Measurements from ENCODE around the gene DNAJC16. TPM values are rescaled to one million over a fixed set of nuclear protein-coding genes. Genes with fewer than 3 reads are reported as not detected.

Gene DNAJC16
- total and polyA plus RNA-seq, 2 of the 13 experiments (the other 11 are each of a cell fraction or from before 2014, with no cell fraction given) = 11.4 to 15.4 TPM

DNA sequence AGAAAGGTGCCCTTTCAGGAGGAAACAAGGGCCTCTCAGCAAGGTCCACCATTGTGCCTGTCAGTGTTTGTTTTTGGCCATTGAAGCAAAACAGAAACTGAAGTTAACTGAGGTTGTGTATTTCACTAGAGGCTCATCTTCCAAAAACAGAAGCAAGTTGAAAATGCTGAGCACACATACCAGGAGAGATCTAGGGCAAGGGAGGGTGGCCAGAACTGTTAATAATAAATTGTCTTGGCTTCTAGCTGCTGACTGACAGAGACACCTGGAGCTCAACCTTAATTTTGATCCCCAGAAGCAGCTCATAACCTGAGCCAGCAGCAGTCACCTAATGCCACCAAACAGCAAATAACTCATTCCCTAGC lies 53.0 kb downstream of the DNAJC16 start:
- H3K36me3 ChIP-seq (replicated peaks in 1 of 2; ENCODE audit: control insufficient read depth in 1 of 2, insufficient read depth in 2 of 2, low read length in 2 of 2) = peaks cover 33 to 46% of the 10 kb centered on the region in 2 experiments
- no peaks in the 10 kb centered on the region for H3K27me3 ChIP-seq (ENCODE audit: control insufficient read depth in 1 of 2, insufficient read depth in 2 of 2, low read length in 2 of 2)
- no peak overlapping the region for H3K9ac ChIP-seq (ENCODE audit: insufficient read depth, low read depth, low read length)
- no peak overlapping the region for H2AFZ ChIP-seq (ENCODE audit: low read length)
- TF ChIP-seq SP2 (CRISPR knock-in tag; IDR thresholded peaks at IDR 0.05) (no peak), CBX2 (IDR thresholded peaks at IDR 0.05; ENCODE audit: low read depth, low read length) (no peak), CBX2 (CRISPR knock-in tag; IDR thresholded peaks at IDR 0.05; ENCODE audit: low read depth) (no peak), MIER2 (CRISPR knock-in tag; IDR thresholded peaks at IDR 0.05) (no peak), RFX5 (IDR thresholded peaks at IDR 0.05; ENCODE audit: low read depth, low read length) (no peak), ZNF687 (CRISPR knock-in tag; IDR thresholded peaks at IDR 0.05) (no peak), MYC (CRISPR knock-in tag; IDR thresholded peaks at IDR 0.05; ENCODE audit: borderline replicate concordance) (no peak), NCOR1 (IDR thresholded peaks at IDR 0.05; ENCODE audit: borderline replicate concordance, low read length) (no peak), ZNF564 (CRISPR knock-in tag; IDR thresholded peaks at IDR 0.05) (no peak), NR0B2 (CRISPR knock-in tag; IDR thresholded peaks at IDR 0.05) (no peak), NFYB (CRISPR knock-in tag; IDR thresholded peaks at IDR 0.05) (no peak), ZNF577 (CRISPR knock-in tag; IDR thresholded peaks at IDR 0.05; ENCODE audit: borderline replicate concordance, low read depth) (no peak)
- FAIRE-seq (no peak), DNase-seq (ENCODE audit: low spot score) (no peak), ATAC-seq (no peak)
- H3K9me3 ChIP-seq (ENCODE audit: low read length) = no peaks in the 10 kb centered on the region
- ChIA-PET POLR2A (interaction anchor here (1.0 to 1.3 kb wide), 3 partner anchors 9 to 53 kb away, joined by 3 to 4 read pairs (median 3); partner anchors contain the start of gene DNAJC16), CTCF (ENCODE audit: low intra/inter-chr PET ratio, low total read pairs) (no interaction called here)
- peaks cover 28% of the 10 kb centered on the region for H3K79me2 ChIP-seq (ENCODE audit: insufficient read depth, low read length)
- no peak overlapping the region for H3K27ac ChIP-seq (ENCODE audit: extremely low read length, insufficient read depth, low read length)
- in situ Hi-C loops (cut with HindIII; ENCODE audit: extremely low pct_ligation_motif_present, low pct_unique_long_range_greater_than_20kb) = no loop called here
- BruUV-seq (replicated peaks) = no TSS peak
- peaks cover 34% of the 10 kb centered on the region for H3K4me1 ChIP-seq (ENCODE audit: insufficient read depth, low read length)
- intact Hi-C loops (cut with micrococcal nuclease; ENCODE audit: unreplicated experiment) = loop anchor here (5.0 kb wide), 1 partner anchor 48 kb away; no protein-coding TSS in a partner anchor
- H3K4me3 ChIP-seq (replicated peaks in 1 of 3; ENCODE audit: insufficient read depth in 1 of 3, low read depth in 2 of 3, low read length in 3 of 3) = no peak overlapping the region; a peak in 1 of 6 replicates
- H4K20me1 ChIP-seq (ENCODE audit: insufficient read depth, low read length) = no peaks in the 10 kb centered on the region
- no peak overlapping the region for H3K4me2 ChIP-seq (ENCODE audit: low read depth, low read length)

Measured in HepG2 (cell line).